T-helper 1 cell treated with Interleukin-12 subunit alpha and Interleukin-12 subunit beta and Interleukin-4 antibody, amounts not matched to agents 30 μg/mL and 1 μg/mL, for 36 hours (primary cell): ENCODE data around the gene APOH.

Experiments
- H3K27ac Mint-ChIP-seq: one replicate; pipeline ENCODE4 v1.8.0; 2021; ENCODE audit warnings: mild to moderate bottlenecking, mixed read lengths
- H3K27me3 Mint-ChIP-seq: one replicate; pipeline ENCODE4 v1.8.0; 2021; ENCODE audit warnings: low read depth, mixed read lengths
- H3K36me3 Mint-ChIP-seq: one replicate; pipeline ENCODE4 v1.8.0; 2021; ENCODE audit warnings: low read depth, mixed read lengths
- H3K4me1 Mint-ChIP-seq: one replicate; pipeline ENCODE4 v1.8.0; 2021; ENCODE audit warnings: low read depth, mixed read lengths
- H3K4me3 Mint-ChIP-seq: one replicate; pipeline ENCODE4 v1.8.0; 2021; ENCODE audit warnings: mild to moderate bottlenecking, moderate library complexity, mixed read lengths
- H3K9me3 Mint-ChIP-seq: one replicate; pipeline ENCODE4 v1.8.0; 2021; ENCODE audit warnings: mixed read lengths

Gene APOH

GRCh38 chr17:66167189-66167815 is 61.9 kb downstream of the APOH start:
- Mint-ChIP-seq H3K9me3 (no peaks in the 10 kb centered on the region), H3K36me3 (no peaks in the 10 kb centered on the region), H3K4me1 (no peaks in the 10 kb centered on the region), H3K27me3 (peaks cover 6% of the 10 kb centered on the region), H3K4me3 (no peak overlapping the region), H3K27ac (no peak overlapping the region)

- Mint-ChIP-seq H3K36me3 (no peaks in the 10 kb centered on the region), H3K27ac (no peak overlapping the region), H3K27me3 (peaks cover 9% of the 10 kb centered on the region), H3K4me1 (peaks cover 2% of the 10 kb centered on the region), H3K4me3 (no peak overlapping the region), H3K9me3 (no peaks in the 10 kb centered on the region)
Measured at GRCh38 chr17:66165537-66166123, 63.6 kb downstream of the APOH start.
